Right lobe of liver (tissue), 4 donors: ENCODE data around the gene CKAP5.

ENCODE experiments used
- POLR2A ChIP-seq: fragments of 450-650 bp; IDR thresholded peaks from one replicate; pipeline ENCODE4 v1.6.1; 2017; ENCODE audit warnings: antibody characterized with exemption, mild to moderate bottlenecking
- TF ChIP-seq, protein P1 (sequence below), 4 donors: fragments of 200-600 bp in 3 of 4; fragments of 450-650 bp in 1 of 4; IDR thresholded peaks; one replicate each; pipeline versions ENCODE4 v1.5.1 to v1.8.0; 2016 to 2022; ENCODE audit warnings: antibody characterized with exemption in 4 of 4, mild to moderate bottlenecking in 2 of 4
- donor health status: DM: no; HTN: no; CAD: no.
- donor health status: DM: no; HTN: no; CAD: no.
- donor health status: DM: no; HTN: yes; CAD: no.

DNA sequence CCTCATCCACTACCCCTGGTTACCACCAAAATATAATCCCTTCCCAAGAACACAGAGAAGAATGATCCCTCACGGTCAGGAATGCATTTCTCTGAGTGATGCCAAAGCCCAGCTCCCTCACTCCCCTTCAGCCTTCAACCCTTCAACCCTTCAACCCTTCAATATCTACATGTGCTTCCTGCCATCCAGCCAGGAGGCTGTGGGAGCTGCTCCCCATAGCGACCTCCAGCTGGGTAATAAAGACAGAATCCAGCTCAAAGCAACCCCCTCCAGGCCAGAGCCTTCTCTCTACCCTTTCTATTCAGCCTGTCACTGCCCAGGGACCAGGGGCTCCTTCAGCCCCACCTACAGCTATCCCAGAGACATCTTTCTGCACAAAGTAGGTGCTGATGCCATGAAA, 148.4 kb downstream of the CKAP5 start:
- TF ChIP-seq, protein P1, sequence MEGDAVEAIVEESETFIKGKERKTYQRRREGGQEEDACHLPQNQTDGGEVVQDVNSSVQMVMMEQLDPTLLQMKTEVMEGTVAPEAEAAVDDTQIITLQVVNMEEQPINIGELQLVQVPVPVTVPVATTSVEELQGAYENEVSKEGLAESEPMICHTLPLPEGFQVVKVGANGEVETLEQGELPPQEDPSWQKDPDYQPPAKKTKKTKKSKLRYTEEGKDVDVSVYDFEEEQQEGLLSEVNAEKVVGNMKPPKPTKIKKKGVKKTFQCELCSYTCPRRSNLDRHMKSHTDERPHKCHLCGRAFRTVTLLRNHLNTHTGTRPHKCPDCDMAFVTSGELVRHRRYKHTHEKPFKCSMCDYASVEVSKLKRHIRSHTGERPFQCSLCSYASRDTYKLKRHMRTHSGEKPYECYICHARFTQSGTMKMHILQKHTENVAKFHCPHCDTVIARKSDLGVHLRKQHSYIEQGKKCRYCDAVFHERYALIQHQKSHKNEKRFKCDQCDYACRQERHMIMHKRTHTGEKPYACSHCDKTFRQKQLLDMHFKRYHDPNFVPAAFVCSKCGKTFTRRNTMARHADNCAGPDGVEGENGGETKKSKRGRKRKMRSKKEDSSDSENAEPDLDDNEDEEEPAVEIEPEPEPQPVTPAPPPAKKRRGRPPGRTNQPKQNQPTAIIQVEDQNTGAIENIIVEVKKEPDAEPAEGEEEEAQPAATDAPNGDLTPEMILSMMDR (IDR thresholded peaks at IDR 0.05), result no peak
- no peak for TF ChIP-seq POLR2A
